Measurements from ENCODE around the gene JPH3.

The JPH3 gene

DNA sequence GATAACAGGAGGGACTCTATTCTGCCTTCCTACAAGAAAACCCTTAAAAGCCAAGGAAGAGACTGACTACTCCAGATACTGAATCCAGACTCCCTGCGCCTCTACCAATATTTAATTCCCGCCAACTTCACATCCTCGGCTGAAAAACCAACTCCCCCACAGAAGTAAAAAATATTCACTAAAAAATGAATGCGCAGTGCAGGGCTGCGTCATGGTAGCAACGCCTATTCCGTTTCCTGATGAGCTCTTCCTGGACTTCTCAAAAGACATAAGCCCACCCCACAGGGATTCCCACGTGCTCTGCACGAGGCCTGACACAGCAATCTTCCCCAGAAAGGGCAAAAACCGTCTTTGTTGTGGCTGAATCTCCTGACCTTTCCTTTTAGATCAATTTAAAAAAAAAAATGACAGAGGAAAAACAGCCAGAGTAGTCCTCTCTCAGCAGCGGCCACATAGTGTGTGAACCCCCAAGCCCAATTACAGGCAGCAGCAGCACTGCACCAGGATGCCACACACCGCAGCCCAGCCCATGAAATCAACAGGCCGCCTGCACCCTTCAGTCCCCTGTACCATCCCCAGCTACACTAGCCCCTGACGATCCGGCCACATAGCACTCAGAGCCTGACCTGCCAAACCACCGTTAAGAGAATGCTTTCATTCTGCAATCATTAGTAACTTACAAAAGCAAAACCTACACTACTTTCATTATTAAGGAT lies 139.6 kb downstream of the JPH3 start:
- DNase-seq (ENCODE audit: low read depth): no peak

DNA sequence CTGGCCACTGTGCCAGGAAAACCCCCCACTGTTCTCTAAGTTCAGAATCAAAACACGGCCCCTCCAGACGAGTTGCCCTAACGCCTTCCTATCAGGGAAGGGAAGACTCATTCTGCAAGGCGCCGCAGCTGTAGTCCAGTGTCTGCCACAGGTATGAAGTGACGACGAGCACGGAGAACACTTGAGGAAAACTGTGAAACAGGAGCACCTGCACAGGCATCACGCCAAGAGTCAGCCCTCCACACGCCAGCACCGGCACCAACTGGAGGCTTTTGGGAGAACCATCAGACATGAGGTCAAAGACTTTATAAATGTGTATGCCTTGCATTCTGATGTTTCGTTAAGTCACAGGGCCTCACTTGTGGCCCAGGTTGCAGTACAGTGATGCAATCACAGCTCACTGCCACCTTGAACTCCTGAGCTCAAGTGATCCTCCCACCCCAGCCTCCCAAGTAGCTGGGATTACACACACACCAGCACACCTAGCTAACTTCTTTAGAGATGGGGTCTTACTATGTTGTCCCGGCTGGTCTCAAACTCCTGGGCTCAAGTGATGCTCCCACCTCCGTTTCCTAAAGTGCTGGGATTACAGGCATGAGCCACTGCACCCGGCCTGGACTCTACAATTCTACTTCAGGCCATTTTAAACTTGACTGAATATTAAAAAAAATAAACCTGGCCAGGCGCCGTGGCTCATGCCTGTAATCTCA lies 140.6 kb downstream of the JPH3 start:
- no peak for DNase-seq (ENCODE audit: low read depth)

DNA sequence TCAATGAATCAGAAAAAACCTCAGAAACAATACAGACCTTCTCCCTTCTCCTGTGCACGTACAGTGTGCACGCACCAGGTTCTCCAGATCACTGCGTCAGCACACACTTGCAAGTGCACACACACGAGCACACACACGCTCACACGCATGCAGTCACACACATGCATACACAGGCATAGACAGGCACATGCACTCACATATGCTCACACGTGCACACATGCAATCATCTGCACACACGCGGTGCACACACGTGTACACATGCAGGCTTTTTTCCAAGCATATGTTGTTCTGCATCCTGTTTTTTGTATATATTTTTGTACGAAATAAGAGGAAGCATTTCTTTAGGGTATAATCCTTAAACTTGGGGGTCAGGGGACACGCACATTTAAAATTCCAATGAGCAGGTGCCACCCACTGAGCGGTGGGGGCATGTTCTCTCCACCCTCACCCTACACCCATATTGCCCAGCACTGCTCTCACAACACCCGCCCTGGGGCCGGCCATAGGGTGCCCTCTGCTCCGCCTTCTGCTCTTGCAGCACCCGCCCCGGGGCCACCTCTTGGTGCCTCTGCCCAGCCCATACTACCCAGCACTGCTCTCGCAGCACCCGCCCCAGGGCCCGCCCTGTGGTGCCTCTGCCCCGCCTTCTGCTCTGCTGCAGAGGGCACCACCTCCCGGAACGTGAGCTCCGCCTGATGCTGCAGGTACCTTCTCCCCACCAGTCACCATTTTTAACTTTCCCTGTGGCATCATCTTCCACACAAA lies 142.6 kb downstream of the JPH3 start:
- no peak for DNase-seq (ENCODE audit: low read depth)

DNA sequence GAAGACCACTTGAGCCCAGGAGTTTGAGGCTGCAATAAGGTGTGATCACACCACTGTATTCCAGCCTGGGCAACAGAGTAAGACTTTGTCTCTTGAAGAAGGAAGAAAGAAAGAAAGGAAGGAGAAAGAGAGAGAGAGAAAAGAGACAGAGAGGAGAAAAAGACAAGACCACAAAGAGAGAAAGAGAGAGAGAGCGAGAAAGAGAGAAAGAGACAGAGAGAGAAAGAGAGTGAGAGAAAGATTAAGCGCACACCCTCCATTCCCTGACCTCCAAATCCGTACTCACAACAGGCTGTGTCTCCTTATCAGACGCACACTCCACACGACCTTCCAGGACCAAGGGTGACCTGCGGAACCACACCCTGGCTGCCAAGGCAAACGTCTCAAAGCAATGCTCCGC lies 143.9 kb downstream of the JPH3 start:
- no peak for DNase-seq (ENCODE audit: low read depth)
